GM12892 (cell line): Measurements from ENCODE around the gene FOXP2.

Experiments
- POLR2A ChIP-seq: IDR thresholded peaks from 2 replicates; pipeline ENCODE4 v1.6.1; 2011; ENCODE audit warnings: low read depth, low read length, control low read depth
- POLR2AphosphoS5 ChIP-seq: IDR thresholded peaks from 2 replicates; pipeline ENCODE4 v1.6.1; 2011; ENCODE audit warnings: low read depth, low read length, control low read depth

- TF ChIP-seq POLR2AphosphoS5 (no peak), POLR2A (no peak)
These were observed 116.7 kb downstream of the FOXP2 start for GRCh38 chr7:114531326-114531725.
